SKM-1 (cell line): ENCODE data around the gene CDRT15.
"Not testable (repeated sequence)": the region's sequence is repeated elsewhere in the genome, so short reads cannot be mapped to it uniquely, and the experiment has no call there.

Experiments
- DNase-seq: peaks from one replicate; lab custom pipeline; 2025; ENCODE audit not compliant: unreplicated experiment; lab: John Stamatoyannopoulos, UW

The CDRT15 gene

GRCh38 chr17:14190774-14191173 lies 45.9 kb downstream of the CDRT15 start:
- not testable (repeated sequence) for DNase-seq

- DNase-seq: not testable (repeated sequence)
These were observed 50.2 kb downstream of the CDRT15 start for GRCh38 chr17:14186443-14186842.
